Tibial artery (tissue), 4 donors: ENCODE data around the gene CNTNAP2.

Experiments
- DNase-seq, 2 donors: peaks; one replicate each; pipeline ENCODE4 v3.0.0-alpha.2; 2019
- H3K27ac ChIP-seq, 2 donors: fragments of 200-600 bp; sonication (generic) in 1 of 2; 1 replicate in 1 of 2; 2 replicates in 1 of 2; pipeline ENCODE4 v1.5.1; 2018 to 2019; ENCODE audit warnings: mild to moderate bottlenecking in 1 of 2
- H3K27me3 ChIP-seq, 2 donors: fragments of 200-600 bp; sonication (generic) in 1 of 2; one replicate each; pipeline versions ENCODE4 v1.5.1 to v1.6.0; 2016 to 2019
- H3K36me3 ChIP-seq, 3 donors: fragments of 200-600 bp; sonication (generic) in 2 of 3; one replicate each; pipeline ENCODE4 v1.5.1; 2016 to 2019; ENCODE audit warnings: mild to moderate bottlenecking in 2 of 3
- H3K4me1 ChIP-seq, 4 donors: fragments of 200-600 bp; sonication (generic) in 2 of 4; 1 replicate in 3 of 4; 2 replicates in 1 of 4; pipeline ENCODE4 v1.5.1; 2016 to 2019
- H3K4me3 ChIP-seq, 2 donors: fragments of 200-600 bp; sonication (generic) in 1 of 2; 1 replicate in 1 of 2; 2 replicates in 1 of 2; pipeline ENCODE4 v1.5.1; 2018 to 2019; ENCODE audit warnings: mild to moderate bottlenecking in 2 of 2
- H3K9me3 ChIP-seq, 3 donors: fragments of 200-600 bp; sonication (generic) in 1 of 3; one replicate each; pipeline ENCODE4 v1.5.1; 2016 to 2019
- intact Hi-C: fragments of 100-400 bp; cut with DNase I; formaldehyde crosslinking; loops from one replicate; pipeline ENCODE4 v1.15.0; 2023; ENCODE audit warnings: low total_unique reads
- TF ChIP-seq, protein P1 (sequence below), 2 experiments: fragments of 200-600 bp in 1 of 2; fragments of 450-650 bp in 1 of 2; IDR thresholded peaks; one replicate each; pipeline ENCODE4 v1.5.1; 2017 to 2019; ENCODE audit warnings: antibody characterized with exemption in 2 of 2, mild to moderate bottlenecking in 1 of 2, moderate library complexity in 1 of 2

CNTNAP2 gene

DNA sequence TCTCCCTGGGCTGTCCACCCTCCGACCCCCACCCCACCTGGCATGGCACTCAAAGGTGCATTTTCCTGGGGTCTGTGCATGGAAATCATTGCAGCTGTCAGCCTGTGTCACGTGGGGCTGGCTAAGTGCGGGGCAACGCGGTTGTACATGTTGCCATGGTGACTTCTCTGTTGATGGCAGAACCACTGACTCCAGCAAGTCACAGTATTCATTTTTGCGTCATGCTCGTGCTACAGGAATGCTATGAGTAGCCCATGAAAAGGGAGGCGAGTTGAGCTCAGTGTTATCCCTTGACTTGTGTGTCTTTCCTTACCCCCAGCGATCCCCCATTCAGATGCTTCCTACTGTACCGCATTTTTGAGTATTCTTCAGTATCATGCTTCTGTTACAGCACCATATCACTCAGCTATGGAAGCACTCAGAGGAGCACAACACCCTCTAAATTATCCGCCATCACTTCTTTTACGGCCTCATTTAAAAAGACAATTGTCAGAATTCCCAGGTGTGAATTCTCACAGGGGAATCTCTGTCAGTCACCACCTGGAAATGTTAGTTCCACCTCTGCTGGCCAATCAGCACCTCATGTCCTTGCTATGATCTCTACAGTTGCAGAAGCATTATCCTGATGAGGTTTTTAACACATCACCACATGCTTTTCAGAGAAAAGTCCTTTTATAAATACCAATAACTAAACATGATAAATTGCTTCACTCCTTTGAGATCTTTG is 2279.6 kb downstream of the CNTNAP2 start:
- Histone ChIP-seq H3K27ac (no peak overlapping the region), H3K36me3 (no peaks in the 10 kb centered on the region), H3K4me1 (no peaks in the 10 kb centered on the region), H3K27me3 (peaks cover 0 to 27% of the 10 kb centered on the region in 2 donors), H3K4me3 (no peak overlapping the region), H3K9me3 (no peaks in the 10 kb centered on the region)
- intact Hi-C loops, result no loop called here
- DNase-seq, result no peak
- TF ChIP-seq, protein P1, sequence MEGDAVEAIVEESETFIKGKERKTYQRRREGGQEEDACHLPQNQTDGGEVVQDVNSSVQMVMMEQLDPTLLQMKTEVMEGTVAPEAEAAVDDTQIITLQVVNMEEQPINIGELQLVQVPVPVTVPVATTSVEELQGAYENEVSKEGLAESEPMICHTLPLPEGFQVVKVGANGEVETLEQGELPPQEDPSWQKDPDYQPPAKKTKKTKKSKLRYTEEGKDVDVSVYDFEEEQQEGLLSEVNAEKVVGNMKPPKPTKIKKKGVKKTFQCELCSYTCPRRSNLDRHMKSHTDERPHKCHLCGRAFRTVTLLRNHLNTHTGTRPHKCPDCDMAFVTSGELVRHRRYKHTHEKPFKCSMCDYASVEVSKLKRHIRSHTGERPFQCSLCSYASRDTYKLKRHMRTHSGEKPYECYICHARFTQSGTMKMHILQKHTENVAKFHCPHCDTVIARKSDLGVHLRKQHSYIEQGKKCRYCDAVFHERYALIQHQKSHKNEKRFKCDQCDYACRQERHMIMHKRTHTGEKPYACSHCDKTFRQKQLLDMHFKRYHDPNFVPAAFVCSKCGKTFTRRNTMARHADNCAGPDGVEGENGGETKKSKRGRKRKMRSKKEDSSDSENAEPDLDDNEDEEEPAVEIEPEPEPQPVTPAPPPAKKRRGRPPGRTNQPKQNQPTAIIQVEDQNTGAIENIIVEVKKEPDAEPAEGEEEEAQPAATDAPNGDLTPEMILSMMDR (IDR thresholded peaks at IDR 0.05), result no peak

DNA sequence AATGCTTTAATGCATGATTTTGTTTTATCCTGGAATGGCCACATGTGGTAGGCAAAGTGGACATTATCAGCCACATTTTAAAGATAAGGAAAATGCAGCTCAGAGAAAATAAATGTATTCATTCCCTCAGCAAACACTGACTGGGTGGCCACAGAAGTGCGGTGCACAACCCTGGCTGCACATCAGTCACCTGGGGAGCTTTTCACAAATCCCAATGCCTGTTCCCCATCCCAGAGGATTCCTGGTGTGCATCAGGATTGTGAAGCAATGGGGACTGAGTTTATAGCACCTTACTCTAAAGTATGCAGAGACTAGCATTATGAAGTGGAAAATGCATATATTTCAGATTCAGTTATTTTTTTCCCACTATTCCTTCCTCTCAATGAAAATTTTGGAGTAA is 2280.5 kb downstream of the CNTNAP2 start:
- TF ChIP-seq, protein P1 (IDR thresholded peaks at IDR 0.05), result no peak
- intact Hi-C loops, result no loop called here
- Histone ChIP-seq H3K27ac (no peak overlapping the region), H3K4me3 (no peak overlapping the region), H3K9me3 (no peaks in the 10 kb centered on the region), H3K27me3 (peaks cover 0 to 27% of the 10 kb centered on the region in 2 donors), H3K4me1 (no peaks in the 10 kb centered on the region), H3K36me3 (no peaks in the 10 kb centered on the region)
- no peak for DNase-seq

DNA sequence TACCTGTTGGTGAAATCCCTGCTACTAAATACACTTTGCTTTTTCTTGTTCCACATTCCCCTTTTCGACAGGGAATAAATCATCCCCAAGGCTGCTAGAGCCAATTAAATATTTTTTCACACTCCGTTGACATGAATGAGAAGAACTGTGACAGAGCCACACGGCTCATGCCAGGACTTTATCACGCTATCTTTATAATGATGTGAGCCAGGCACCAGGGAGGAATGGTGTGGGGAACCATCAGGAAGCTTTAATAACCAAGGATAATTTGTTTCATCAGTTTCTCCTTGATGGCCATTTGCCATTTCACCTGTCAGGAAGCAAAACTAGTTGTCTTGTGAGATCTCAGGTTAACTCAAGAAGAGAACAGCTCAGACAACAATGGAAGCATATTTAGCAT is 2280.9 kb downstream of the CNTNAP2 start:
- no peak overlapping the region for H3K27ac ChIP-seq
- DNase-seq, result no peak
- TF ChIP-seq, protein P1 (IDR thresholded peaks at IDR 0.05), result no peak
- H3K9me3 ChIP-seq, result no peaks in the 10 kb centered on the region
- no peaks in the 10 kb centered on the region for H3K4me1 ChIP-seq
- intact Hi-C loops, result no loop called here
- no peaks in the 10 kb centered on the region for H3K36me3 ChIP-seq
- H3K4me3 ChIP-seq, result no peak overlapping the region
- peaks cover 0 to 27% of the 10 kb centered on the region in 2 donors for H3K27me3 ChIP-seq

DNA sequence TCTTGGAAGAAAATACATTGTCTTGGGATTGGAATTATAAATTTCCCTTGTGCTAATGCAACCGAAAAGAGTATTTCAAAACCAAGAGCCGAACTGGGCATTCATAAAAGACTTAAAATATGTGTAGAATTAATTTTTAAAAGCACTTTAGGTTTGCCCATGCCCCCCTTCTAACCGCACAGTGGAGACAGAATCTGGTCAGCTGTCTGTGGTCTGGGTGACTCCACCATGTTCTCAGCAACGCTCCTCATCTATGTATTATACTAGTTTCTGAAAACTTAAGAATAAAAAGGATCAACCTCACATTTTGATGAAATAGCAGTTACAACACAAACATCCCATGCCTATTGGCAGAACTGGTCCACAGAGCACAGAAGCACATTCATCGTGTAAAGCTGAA is 2281.4 kb downstream of the CNTNAP2 start:
- TF ChIP-seq, protein P1 (IDR thresholded peaks at IDR 0.05), result no peak
- no peak for DNase-seq
- no peaks in the 10 kb centered on the region for H3K4me1 ChIP-seq
- intact Hi-C loops, result no loop called here
- H3K4me3 ChIP-seq, result no peak overlapping the region
- H3K36me3 ChIP-seq, result no peaks in the 10 kb centered on the region
- H3K27ac ChIP-seq, result no peak overlapping the region
- H3K9me3 ChIP-seq, result no peaks in the 10 kb centered on the region
- peaks cover 0 to 27% of the 10 kb centered on the region in 2 donors for H3K27me3 ChIP-seq

DNA sequence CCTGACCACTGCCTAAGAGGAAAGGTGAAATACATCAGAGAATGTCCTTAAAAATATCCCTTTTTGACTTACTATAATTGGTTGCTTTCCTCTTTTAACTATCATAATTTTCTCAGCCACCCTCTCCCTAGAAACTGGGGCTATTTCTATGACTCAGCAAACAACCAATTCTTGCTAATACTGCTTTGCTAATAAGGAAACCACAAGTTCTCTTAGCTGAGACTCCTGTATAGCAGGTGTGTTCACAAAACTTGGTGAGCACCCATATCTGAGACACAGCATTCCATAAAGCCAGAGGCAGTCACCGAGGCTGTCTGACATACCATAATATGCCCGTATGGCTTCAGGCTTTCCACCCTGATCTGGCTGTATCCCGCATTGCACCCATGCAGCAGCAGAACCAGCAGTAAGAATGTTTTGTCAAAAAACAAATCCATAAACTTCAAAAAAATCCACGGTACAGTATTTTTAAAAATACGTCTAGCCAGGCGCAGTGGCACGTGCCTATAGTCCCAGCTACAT is 2282.3 kb downstream of the CNTNAP2 start:
- intact Hi-C loops, result no loop called here
- H3K9me3 ChIP-seq, result no peaks in the 10 kb centered on the region
- H3K4me1 ChIP-seq, result no peaks in the 10 kb centered on the region
- H3K27ac ChIP-seq, result no peak overlapping the region
- peaks cover 0 to 27% of the 10 kb centered on the region in 2 donors for H3K27me3 ChIP-seq
- TF ChIP-seq, protein P1 (IDR thresholded peaks at IDR 0.05), result no peak
- no peaks in the 10 kb centered on the region for H3K36me3 ChIP-seq
- no peak overlapping the region for H3K4me3 ChIP-seq
- no peak for DNase-seq
